HK-2 (cell line): ENCODE measurements around the gene PAM16.
"Not testable (repeated sequence)": the region's sequence is repeated elsewhere in the genome, so short reads cannot be mapped to it uniquely, and the experiment has no call there.

Experiments
- DNase-seq: peaks from one replicate; pipeline ENCODE4 v3.0.0-alpha.2; 2018; ENCODE audit not compliant: unreplicated experiment

The PAM16 gene

DNA sequence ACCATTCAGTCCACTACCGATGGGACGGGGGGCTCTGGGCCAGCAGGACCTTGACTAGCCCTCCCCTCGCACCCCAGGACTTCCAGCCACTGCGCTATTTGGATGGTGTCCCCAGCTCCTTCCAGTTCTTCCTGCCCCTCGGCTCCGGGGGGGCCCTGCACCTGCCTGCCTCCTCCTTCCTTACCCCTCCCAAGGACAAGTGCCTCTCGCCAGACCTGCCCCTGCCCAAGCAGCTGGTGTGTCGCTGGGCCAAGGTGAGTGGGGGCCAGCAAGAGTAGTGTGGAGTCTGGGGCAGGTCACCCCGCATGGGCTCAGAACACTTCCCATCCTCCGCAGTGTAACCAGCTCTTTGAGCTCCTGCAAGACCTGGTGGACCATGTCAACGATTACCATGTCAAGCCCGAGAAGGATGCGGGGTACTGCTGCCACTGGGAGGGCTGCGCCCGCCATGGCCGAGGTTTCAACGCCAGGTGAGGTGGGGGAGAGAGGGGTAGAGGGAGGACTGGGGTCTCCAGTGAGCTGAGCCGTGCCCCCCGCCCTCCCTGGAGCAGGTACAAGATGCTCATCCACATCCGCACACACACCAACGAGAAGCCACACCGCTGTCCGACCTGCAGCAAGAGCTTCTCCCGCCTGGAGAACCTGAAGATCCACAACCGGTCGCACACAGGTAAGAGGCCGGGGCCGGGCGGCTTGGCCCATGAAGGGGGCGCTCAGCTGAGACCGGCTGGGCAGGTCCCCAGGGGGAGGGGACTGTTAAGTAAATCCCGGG, 16.2 kb downstream of the PAM16 start:
- DNase-seq, result no peak

DNA sequence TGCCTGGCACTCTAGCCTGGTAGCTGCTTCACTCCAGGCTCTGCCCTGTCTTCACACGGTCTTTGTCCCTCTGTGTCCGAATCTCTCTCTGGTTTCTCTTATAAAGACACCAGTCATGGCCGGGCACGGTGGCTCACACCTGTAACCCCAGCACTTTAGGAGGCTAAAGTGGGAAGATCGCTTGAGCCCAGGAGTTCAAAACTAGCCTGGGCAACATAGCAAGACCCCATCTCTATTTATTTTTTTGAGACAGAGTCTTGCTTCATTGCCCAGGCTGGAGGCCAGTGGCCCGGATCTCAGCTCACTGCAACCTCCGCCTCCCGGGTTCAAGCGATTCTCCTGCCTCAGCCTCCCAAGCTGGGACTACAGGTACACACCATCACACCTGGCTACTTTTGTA, 17.4 kb downstream of the PAM16 start:
- DNase-seq, result not testable (repeated sequence)

DNA sequence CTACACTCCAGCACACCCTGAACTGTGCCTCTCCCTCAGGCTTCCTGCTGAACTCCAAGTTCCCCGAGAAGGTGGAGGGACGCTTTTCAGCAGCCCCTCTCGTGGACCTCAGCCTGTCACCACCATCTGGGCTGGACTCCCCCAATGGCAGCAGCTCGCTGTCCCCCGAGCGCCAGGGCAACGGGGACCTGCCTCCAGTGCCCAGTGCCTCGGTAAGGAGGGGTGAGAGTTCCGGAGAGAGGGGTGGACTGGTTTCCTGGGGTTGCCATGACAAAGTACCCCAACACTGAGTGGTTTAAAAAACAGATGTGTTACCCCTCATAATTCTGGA, 17.8 kb downstream of the PAM16 start:
- DNase-seq, result no peak

DNA sequence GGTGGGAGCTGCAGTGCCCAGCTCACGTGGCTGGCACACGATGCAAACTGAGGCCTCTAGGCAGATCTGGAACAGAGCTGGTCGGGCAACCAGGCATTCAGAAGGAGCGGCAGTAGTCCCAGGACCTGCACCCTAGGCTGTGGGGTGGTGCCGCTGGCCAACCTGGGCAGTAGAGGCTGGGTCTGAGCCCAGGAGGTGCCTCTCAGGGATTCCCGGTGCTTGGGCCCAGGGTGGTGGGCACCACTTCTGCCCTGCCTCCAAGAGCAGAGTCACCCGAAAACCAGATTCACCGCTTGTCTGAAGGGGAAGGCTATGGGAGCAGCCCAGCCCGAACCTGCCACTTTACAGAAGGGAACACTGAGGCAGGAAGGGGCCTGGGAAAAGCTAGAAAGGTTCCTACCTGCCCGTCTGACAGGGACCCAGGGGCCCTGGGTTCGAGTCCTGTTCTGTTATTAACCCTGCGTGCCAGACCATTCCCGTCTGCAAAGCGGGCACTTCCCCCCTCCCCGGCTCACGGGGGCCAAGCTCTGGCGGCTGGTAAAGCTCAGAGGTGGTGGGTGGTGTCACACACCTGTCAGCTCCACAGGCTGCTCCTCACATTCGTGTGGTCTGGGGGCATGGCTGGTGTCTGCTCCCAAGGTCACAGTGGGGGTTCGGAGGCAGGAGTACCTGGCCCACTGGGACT, 18.4 kb downstream of the PAM16 start:
- no peak for DNase-seq

DNA sequence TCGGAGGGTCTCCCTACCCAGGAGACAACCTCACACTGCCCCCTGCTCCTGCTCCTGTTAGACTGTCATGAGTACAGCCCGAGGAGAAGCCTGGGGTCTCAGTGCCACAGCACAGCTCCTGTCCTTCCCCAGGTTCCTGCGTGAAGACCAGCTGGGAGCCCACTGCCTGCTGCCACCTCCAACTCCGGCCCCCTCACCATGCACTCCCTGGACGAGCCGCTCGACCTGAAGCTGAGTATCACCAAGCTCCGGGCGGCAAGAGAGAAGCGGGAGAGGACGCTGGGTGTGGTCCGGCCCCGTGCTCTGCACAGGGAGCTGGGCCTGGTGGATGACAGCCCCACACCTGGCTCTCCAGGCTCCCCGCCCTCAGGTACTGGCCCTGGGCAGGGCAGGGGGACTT, 19.0 kb downstream of the PAM16 start:
- DNase-seq, result no peak

DNA sequence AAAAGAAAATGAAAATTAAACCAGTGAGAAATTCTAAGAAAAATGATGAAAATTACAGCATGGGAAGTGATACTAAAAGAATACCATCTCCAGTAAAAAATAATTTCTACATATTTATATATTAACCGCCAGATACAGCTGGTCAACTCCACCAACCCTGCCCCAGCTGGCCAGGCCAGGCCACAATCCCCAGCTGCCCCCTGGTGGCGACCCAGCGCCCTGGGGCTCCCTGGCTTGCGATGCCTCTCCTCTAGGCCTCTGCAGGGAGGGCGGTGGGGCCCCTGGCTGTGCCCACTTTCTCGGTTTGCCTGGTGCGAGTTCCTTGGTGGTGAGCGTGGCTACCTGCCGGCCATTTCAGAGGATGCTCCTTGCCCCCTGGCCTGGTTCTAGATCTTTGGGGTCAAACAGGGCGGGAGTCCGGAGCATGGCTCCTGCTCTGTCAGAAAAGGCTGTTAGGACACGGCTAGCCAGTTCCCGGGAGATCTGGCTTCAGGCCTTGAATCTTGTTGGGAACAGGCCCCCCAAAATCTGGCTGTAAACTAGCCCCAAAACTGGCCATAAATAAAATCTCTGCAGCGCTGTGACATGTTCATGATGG, 20.7 kb downstream of the PAM16 start:
- peak; percentile 59 for DNase-seq

DNA sequence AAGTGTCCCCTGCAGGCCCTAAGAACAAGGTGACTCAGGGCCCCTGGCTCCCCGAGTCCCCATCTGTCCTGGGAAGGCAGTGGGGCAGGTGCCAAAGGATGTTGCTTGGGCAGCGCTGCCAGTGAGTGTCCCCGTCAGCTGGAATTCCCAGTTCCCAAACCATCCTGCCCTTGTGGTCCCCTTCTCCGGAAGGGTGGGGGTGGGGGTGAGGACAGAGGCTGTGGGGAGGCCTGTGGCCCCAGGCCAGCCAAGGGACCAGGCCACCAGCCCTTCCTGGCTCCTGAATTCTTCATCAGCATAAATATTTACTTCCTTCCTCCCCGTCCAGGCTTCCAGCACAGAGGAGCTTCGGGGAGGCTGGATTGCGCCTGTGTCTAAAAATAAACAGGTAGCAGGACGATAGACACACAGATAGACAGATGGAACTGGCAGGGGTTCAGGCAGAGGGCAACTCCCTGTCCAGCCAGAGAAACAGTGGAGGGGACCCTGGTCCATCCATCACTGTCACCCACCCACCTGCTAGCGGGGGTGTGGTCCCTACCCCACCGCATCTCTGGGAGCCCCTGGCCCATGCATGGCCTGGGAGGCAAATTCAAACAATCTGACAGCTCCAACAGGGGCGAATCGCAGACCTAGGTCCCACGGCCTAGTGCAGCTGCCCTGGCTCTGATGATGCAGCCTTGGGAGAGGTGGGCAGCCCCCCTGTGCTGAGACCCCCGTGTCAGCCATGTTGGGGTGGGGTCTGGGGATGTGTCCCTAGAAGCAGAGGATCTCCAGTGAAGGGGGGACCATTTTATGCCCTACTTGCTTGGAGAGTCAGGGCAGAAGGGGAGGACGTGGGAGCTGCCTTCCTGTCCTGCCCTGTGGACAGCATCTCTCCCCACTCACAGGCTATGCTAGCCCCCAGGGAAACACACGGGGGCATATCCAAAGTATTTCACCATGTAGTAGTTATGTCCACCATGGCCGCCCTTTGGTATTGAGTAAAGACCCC, 22.0 kb downstream of the PAM16 start:
- DNase-seq, result no peak

DNA sequence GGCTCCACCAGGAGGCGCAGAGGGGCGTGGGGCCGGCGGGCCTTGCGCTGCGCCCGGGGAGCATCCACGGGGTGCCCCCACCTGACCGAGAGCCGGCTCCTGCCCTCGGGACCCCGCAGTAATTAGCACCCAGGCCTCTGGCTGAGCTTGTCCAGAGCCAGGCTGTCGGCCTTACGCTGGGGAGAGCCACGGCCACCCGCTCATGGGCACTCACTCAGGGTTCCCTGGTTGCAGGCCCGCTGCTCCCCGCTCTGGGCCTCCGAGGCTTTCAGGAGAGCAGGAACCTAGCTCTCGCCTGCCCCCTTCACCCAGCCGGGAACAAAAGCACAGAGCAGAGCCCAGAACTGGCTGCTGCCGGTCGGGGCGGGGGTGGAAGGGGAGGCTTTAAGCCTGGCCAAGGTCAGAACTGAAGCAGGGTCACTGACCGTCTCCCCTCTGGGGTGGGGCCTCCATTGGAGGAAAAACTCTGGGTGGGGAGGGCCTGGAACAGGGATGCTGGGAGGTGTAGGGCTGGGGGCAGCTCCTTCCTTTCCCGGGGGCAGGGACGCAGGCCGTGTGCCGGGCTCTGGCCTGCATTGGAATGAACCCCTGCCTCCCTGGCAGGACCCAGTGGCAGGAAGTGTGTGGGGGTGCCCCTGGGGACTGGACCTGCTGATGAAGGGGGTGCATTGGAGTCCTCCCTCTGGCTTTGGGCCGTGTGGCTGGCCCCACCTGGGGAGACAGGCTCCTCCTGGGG, 22.9 kb downstream of the PAM16 start:
- DNase-seq, result no peak

DNA sequence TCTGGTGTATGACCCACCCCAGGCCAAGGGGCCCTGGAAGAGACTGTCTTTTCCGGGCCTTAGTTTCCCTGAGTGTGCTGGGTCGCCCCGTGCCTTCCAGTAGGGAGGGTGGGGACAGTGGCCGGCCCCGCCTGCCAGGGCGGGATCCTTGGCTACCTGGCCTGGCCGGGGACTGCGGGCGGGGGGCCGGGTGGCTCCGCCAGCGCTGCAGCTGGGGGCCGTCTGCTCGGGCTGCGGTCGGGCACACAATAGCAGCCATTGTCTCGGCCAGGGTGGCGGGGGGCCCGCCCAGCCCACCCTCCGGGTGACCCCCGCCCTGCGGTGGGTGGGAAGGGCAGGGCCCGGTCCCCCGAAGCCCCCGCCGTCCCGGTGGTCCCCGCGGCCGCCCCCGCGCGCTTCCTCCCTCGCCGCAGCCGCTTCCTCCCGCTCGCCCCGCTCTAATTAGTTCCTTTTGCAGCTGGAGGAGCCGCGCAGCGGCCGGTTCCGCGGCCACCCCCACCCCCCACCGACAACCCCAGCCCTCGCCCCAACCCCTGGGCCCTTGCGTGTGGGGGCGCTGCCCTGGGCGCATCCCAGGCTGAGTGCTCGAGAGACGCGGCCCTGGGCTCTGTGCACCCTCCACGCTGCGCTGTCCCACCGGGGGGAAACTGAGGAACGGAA, 23.6 kb downstream of the PAM16 start:
- no peak for DNase-seq

DNA sequence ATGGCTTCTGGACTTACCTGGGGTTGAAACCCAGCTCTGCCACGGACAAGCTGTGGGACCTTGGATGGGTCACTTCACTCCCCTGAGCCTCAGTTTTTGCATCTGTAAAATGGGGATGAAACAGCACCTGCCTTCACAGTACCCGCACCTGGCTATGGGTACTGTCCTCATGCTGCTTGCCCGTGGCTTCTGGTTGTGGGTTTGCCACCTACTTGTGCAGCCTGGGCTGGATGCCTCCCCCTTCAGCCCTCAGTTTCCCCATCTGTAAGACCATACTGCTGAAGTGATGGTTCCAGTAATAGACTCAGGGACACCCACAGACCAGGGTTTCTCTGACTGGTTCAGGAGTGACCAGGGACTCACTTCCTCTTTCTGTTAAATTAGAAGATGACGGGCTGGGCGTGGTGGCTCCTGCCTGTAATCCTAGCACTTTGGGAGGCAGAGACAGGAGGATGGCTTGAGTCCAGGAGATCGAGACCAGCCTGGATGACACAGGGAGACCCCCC, 25.8 kb downstream of the PAM16 start:
- DNase-seq, result no peak

DNA sequence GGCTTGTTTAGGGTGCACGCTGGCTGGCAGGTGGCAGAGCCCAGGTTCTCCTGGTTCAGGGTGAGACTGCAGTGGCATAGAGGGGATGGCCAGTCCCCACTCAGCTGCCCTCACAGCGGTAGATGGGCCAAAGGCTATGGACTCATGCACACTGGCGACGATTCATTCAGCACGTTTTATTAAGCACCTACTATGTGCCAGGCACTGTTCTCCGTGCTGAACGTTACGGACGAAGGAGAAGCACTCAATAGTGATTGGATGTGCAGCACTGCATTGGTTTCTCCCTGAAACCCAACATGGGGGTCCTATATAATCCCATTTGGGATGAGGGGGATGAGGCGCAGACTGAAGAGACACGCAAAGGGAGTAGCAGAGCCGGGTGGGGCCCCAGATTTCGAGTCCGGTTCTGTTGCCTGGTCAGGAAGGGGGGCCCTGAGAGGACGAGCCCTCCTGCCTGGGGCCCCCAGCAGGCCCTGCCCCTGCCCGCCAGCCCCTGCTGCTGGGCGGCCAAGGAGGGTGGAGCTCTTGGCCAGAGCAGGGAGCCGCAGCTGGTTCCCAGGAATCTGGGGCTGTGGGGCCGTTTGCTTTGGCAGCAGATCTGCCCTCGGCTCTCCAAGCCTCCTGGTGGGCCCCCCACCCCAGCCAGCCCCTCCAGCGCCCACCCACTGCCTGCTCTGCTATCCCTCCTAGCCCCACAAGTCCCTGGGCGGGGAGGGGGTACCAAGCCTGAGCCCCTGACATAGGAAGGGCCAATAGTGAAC, 26.4 kb downstream of the PAM16 start:
- DNase-seq, result no peak

DNA sequence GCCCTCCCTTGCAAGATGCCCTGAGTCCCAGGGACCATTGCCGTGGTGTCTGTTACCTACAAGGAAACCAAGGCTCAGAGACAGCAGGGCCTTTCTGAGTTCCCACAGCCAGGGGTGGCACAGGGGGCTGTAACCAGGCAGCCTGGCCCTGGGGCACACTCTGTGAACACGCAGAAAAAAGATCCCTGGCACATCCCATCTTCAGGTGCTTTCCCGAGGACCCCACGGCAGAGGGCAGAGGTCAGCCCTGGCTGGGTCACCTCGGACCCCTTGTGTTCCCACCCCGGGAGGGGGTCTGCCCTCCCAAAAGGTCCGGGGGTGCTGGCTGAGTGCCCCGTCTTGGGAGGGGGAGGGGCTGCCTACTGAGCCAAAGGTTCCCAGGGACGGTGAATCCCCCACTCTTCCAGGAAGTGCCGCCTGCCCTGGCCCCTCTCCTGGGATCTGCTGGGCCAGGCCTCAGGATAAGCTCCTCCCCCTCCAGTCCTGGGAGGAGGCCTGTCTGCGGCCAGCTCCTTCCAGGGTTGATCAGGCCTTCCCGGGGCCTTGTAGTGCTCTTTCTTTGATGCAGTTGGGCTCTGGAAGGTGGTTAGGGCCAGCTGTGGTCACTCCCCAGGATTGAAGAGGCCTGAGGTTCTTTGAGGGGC, 27.2 kb downstream of the PAM16 start:
- DNase-seq, result no peak

DNA sequence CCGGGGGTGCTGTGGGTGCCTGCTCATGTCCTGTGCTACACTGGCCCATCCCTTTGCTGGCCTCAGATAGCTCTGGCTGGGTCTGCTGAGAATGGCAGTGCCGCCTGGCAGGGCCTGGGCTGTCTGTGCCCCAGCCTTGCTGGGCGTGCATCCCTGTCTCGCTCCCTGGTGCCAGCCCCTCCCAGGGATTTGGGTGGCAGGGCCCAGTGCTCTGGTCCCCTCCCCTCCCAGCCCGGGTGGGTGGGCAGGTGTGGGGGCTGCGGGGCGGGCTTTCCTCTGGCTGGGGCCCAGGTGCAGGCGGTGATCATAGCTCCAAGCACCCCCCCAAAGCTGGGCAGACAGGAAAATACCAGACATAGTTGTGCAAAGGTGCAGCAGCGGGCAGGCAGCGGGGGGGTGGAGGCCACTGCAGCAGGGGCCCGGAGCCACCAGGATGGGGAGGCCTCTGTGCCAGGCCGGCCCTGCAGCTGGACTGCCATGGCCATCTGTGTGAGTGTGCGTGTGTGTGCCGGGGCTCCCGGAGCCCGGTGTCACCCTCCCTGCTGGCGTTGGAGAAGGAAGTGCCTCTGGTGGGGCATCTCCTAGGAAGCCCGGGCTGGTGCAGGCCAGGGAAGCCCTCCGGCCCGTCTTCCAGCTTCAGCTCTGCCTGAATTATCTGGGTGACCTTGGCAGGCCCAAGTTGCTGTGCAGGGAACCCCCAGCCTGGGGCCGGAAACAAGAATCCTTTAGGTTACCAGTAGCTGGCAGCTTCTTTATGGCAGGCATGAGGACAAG, 27.9 kb downstream of the PAM16 start:
- no peak for DNase-seq

DNA sequence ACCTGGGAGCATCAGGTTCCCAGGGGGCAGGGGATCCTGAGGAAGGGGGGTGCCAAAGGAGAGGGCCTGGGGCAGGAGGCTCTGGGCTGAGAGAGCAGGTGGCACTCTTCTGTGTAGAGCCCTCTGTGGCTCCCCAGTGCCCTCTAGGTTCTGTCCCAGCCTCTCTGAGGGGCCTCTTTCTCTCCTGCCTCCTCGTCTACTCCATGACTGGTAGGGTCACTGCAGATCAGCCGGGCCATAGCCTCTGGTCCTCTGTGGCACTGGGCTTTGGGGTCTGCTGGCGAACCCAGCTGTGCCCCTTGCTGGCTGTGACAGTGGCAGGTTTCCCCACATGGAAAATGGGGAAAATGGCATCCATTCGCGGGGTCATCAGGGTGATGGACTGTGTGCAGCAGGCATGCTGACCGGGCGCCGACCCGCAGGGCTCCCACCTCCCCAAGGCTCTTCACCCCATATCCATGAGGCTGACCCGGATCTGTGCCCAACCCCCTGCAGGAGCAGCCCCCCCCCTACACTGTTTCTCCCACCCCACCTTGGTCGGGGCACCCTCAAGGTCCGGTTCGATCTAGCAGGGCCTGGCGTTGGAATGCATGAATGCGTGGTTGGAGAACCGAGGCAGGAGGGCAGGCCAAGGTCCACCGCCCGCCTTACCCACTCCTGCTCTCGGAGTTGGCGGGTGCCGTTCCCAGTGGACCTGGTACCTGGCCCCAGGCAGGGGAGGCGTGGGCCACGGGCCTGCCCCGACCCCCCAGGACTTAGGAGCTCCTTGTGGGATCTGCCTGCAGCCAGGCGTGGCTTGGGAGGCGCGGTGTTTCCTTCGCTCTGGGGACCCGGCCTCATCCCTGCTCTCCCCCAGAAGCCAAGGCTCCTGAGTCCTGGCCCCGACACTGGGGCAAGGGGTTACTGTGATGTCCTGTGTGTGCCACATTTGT, 28.7 kb downstream of the PAM16 start:
- DNase-seq, result no peak

DNA sequence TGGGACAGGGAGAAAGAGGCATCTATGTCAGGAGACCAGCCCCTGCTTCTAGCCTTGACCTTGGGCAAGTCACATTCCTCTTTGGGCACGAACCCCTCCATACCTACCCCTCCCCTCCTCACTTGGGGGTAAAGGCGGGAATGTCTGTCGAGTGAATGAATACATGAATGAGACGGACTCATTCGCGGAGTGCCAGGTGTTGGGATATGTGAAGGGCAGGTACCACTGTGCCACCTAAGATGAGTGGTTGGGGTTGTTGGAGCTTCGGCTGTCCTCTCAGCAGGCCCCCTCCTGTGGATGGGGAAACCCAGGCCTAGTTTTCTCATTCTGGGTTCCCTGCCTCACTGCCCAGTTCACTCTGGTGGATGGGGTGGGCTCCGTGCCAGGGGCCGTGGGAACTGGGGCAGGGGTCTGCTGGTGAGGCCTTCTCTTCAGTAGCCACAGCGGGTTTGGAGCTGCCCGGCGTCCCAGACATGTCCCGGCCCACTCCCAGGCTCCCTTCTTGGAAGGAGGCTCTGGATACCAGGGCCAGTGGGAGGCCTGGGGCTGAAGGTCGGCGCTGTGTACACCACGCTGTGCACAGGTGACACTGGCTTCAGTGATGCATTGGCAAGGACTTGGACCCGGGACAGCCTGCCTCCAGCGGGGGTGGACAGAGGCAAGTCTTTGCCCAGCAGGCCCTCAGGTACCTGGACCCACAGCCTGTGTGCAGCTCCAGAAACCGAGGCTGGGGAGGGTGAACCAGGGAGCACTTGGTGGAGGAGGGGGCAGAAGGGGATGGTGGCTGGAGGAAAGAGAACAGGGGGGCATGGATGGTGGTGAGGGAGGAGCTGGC, 29.6 kb downstream of the PAM16 start:
- DNase-seq, result no peak

DNA sequence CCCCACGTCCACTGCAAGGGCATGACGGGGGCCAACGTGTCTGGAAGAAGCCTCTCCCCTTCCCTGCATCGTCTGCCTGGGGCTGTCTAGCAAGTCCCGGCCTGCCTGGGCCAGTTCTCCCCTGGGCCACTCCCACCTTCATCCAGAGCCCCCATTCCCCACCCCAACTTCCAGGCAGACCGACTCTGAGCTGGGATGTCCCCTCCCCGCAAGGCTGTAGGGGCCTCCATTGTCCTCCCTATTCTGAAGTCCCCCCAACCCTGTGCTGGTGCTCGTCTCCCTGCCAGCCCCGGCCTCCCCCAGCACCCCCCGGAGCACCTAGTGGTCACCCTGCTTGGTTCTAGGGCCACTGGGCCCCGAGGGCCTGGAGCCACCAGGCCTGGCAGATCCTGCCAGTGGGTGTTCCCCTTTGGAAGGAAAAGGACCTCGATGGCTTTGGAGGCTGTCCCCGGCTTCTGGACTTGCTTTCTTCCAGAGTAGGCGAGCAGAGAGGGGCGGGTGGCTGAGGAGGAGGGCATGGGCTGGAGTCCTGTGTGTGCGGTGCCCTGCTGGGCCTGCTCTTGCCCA, 30.5 kb downstream of the PAM16 start:
- DNase-seq, result no peak
